HG03571 (cell line): ENCODE measurements around the gene SCNN1A.
"Not testable (repeated sequence)": the region's sequence is repeated elsewhere in the genome, so short reads cannot be mapped to it uniquely, and the experiment has no call there.

Experiments used
- ATAC-seq: cut with Tn5 transposase; IDR thresholded peaks from one replicate; pipeline ENCODE4 v1.9.1; 2021; ENCODE audit not compliant: unreplicated experiment

Gene SCNN1A

DNA sequence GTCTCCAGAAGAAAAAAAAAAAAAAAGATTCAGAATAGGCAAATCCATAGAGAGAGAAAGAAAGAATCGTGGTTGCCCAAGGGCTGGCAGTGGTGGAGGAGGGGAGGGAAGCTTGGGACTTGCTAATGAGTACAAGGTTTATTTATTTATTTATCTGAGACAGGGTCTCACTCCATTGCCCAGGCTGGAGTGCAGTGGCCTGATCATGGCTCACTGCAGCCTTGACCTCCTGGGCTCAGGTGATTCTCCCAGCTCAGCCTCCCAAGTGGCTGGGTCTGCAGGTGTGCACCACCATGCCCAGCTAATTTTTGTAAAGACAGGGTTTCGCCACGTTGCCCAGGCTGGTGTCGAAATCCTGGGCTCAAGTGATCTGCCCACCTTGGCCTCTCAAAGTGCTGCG, 23.7 kb downstream of the SCNN1A start:
- ATAC-seq = no peak

DNA sequence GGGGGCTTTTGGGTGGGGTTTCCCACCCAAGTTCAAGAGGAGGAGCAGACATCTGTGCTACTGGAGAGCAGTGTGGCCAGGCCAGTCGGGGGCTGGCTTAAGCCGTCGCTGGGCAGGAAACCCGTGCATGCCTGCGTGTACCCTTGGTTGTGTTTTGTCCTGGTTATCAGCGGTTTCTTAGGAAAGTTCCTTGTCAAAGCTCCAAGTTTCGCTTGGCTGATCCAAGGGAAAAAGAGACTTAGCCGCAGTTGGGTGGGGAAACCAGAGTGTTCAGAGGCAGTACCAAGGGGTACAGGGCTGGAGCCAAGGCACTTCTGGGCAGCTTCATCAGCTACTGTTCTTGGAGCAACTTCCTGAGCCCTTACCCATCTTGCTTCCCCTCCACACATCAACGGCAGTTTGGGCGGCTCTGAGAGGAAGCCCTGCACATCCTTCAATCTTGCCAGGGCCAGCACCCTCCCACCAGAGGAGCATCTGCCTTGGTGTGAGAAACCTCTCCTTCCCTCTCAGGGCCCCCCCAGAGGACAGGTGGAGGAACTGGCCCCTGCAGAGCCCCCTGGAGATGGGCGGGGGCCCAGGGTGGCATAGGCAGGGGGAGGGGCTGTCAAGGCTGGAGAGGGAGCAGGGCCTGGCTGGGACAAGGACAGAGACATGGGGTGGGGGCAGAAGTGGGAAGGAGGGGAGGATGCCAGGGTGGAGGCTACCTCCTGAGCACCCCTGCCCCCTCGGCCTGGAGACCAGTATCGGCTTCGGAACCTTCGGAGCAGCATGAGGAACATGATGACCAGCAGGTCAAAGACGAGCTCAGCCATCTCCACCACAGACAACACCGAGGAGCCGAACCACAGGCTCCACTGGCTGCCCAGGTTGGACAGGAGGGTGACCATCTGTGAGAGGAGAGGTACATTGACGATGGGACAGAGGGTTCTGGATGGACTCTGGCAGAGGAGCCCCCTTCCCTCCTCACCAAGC, 27.7 kb downstream of the SCNN1A start:
- no peak for ATAC-seq

DNA sequence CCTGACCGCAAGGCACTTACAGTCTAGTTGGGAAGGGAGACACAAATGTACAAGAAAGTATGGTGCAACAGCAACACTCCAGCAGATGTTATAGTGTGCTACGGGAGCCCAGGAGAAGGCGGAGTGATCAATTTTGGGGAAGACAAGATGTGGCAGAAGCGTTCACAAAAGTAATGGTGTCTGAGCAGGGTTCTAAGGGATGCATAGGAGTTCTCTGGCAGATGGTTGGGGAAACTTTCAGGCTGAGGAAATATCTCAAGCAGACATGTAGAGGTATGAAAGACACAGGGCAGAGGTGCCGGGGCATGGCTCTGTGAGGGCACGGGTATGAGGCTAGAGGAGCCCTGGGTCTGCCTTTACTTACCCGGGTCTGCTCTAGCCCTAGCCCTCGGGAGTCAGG, 28.4 kb downstream of the SCNN1A start:
- ATAC-seq = no peak

DNA sequence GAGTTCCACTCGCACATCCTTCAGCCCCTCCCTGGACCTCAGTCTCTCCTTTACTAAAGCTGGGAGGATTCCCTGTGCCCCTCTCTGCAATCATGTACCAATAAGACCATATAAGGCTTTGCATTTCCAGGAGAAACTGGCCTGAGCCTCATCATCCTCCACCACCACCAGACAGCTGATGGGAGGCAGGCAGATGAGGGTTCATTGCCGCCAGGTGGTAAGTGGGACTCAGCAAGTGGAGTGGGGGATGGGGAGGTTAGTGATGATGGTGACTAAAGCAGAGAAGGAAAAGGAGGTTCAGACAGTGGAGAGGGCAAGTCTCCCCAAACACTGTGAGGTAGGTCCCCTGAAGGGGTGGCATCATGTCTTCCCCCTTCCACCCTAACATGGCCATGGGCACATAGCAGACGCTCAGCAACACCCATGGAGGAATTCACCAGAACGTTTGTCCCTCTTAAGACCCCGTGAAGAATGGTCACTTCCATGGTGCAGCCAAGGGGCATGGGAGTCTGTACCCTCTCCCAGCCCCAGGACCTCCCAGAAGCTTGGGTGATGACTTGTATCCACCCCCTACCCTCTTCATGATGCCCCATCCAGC, 29.0 kb downstream of the SCNN1A start:
- ATAC-seq = no peak

DNA sequence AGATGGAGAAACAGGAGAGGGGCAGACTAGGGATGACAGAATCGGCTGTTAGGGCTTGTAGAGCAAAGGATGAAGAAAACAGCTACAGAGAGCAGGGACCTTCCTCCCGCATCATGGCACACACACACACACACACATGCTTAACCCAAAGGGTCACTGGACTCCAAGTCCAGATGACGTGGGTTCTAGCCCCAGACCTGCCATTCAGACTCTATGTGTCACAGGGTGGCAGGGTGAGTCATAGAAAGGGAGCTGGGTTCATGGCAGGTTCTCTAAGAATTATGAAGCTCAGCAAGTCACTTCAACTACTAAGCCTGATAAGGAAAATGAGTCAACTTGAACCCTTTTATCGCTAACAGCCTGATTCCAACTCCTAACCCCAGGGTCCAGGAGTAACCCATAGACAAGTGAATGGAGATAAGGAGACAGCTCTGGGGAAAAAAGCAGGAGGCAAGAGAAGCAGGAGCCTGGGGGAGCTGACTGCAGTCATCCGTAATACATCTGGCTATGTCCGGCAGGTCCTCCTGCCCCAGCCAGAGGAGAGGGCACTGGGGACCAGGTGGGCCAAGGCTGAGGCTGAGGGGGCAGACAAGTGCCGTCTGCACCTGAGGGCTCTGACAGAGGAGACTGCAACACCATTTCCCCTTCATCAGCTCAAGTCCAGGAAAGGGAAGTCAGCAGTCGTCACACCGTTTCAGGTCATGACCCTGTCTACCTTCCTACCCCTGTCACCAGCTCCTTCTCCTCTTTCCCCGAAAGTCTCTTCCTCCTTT, 29.9 kb downstream of the SCNN1A start:
- ATAC-seq = no peak

DNA sequence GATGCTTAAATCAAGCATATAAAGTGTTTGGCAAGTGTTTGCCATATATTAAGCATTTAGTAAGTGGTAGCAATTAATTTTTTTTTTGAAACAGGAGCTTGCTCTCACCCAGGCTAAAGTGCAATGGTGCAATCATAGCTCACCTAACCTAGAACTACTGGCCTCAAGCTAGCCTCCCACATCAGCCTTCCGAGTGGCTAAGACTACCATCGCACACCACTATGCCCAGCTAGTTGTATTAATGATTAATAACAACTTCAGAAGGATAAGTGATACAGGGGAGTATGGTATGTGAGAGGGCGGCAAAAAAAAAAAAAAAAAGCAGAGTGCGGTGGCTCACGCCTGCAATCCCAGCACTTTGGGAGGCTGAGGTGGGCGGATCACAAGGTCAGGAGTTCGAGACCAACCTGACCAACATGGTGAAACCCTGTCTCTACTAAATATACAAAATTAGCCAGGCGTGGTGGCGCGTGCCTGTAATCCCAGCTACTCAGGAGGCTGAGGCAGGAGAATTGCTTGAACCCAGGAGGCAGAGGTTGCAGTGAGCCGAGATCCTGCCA, 31.2 kb downstream of the SCNN1A start:
- ATAC-seq = not testable (repeated sequence)

DNA sequence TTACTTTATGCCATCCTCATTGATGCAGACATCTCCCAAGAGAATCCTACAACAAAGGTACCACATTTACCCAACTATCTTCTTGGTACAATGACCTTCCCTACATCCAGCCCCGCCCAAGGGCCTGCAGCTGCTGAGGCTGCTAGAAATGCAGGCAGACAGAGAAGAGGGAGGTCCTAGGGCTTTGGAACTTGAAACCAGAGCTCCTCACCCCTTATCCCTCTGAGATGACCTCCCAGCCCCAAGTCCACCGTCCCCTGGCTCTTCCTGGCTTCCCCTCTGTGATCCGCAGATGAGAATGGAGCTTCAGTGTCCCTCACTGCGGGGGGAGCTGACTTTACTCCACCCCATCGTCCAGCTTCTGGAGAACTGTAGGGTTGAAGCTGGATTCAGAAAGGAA, 31.8 kb downstream of the SCNN1A start:
- no peak for ATAC-seq

DNA sequence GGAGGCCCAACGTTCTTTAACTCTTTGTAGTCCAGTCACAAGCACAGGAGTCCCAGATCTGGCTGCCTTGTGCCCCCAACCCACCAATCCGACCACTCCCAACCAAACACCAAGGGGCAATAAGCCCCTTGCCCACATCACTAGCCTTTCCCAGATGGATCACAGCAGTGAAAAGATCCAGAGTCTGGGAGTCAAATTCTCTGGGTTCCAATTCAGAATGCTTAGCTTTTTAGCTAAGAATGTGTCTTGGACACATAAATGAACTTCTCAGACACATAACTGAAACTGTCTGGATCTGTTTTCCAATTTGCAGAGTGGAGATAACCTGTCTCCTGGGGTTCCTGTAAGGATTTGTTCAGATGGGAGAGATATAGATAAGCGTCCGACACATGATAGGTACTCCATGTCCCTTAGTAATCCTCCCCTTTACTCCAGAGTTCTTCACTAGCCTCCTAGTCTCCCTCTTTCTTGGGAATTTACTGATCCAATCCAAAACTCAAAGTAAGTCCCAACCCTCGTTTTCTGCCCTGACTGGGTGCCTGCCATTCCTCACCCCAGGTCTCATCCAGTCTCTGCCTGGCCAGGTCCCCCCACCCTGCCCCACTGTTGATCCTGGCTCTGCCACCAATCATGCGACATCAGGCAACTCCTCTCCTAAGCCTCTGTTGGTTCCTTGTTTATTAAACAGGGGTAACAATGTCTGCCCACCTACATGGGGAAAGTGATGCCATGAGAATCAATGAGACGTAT, 33.0 kb downstream of the SCNN1A start:
- no peak for ATAC-seq

DNA sequence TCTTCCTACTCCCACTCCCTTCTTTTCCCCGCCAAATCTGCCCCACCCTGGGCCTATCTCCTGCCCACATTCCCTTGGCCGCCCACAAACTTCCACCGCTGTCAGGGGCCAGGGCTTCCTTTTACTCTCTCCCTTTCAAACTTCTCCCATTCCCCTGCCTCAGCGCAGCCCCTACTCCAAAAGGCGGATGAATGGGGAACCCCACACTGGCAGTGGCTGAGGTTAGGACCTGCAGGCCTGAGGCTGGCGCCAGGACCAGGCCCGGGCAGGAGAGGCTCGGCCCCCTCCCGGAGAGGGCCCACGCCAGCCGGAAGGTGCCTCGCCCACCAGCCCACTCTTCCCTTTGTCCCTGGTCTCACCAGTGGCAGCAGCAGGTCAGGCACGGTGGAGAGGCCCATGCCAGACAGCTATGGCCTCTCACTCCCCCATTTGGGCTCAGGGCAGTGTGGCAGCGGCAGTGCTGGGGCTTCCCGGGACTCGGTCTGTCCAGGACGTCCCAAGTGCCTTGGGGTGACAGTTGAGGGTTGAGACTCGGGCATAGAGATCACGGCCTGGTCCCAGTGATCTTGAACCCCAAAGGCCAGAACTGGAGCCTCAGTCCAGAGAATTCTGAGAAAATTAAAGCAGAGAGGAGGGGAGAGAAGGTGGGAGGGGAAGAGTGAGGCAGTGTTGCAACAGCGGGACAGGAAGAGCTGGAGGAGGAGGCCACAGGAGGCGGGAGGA, 33.8 kb downstream of the SCNN1A start, which contains the start of gene TNFRSF1A:
TSS of gene TNFRSF1A (minus strand) at position 660 of the 723 bp plus-strand sequence. CDS start at position 398, 262 bp downstream.
- ATAC-seq = no peak

DNA sequence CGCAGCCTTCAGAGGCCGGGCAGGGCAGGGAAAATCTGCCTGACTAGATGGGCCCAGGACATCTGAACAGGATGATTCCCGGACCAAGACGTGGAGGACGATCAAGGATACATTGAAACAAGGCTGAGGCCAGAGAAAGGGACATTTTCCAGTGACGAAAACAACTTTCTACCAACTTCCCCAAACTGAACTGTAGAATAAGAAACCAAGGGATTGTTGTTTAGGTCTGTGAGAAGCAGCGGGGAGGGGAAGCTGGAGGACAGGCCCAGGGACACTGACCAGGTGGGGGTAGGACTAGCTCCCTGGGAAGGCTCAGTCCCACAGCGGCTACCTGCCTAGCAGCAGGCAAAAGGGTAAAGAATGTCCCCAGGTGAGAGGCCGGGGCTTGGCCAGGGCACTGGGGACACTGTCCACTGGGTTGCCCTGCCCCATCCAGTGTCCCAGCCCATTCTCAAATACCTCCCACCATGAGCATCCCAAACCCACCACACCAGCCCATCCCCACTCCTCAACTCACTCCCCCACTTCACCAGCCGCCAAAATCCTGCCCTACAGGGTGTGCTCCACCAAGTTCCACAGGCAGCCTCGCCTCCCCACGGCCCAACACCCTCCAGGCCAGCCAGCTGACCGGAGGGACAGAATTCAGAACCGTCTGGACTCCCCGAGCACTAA, 34.5 kb downstream of the SCNN1A start:
- no peak for ATAC-seq

DNA sequence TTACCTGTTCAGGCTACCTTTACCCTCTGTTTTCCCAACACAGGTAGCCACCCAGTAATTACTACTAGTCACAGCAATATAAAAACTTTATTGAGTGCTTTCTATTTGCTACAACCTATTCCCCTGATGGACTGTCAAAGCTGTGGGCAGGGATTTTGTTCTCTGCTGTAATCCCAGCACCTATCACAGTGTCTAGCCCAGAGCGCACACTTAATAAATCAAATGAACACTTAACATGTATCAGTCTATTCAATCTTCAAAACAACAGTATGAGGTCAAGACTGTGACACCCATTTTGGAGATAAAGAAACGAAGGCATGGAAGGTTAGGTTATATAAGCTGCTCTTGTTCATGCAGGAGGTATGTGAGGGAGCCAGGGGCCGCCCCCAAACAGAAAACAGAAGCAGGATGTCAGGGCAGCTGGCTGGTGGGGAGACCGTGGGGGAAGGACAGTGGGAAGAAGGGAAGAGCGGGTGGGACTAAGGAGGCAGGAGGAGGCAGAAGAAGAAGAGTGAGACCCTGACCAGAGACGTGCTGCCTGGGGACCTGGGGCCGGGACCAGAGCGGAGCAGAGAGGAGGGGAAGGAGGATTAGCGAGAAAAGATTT, 35.2 kb downstream of the SCNN1A start:
- no peak for ATAC-seq

DNA sequence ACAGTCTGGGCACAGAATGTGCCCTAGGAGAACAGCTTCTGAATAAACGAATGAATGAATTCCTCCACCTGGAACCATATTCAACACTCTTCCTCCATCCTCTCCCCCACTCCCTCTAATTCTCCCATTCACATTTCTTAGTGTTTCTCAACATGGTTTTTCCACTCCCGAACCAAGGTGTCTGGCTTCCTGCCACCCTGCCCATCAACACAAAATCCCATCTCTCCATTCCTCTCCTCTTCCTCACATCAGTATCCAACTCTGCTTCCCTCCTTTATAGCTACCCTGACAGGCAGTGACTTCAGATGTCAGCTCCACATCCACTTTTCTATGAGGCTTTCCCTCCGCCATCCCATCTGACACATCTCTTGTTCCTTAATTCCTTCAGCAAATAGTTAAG, 36.4 kb downstream of the SCNN1A start:
- ATAC-seq = no peak

DNA sequence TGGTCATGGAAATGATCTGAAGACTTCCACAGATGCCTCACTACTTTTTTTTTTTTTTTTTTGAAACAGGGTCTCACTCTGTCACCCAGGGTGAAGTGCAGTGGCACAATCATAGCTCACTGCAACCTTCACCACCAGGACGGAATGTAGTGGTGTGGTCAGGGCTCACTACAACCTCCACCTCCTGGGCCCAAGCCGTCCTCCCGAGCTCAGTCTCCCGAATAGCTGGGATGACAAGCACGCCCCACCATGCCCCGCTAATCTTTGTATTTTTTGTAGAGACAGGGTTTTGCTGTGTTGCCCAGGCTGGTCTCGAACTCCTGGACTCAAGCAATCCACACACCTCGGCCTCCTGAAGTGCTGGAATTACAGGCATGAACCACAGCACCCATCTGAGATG, 36.8 kb downstream of the SCNN1A start:
- ATAC-seq = not testable (repeated sequence)

DNA sequence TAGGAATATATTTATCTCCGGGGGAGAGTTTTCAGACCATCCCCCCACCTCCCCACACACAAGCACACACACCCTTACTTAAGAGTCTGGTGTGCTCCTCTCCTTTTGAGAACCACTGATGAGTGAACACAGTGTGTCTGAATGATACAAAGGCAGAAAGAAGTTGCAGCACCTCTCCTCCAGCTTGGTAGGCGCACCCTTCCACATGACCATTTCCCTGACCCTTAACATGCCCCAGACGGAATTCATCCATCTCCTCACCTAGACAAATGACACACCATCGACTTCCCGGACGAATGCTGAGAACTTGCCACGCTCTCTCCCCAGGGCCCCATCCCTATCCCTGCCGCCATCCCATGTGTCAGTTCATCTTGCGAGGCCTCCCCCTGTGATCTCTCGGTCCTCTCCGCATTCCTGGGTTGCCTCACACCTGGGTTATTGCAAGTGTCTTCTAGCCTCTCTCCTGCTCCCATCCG, 37.4 kb downstream of the SCNN1A start:
- no peak for ATAC-seq

DNA sequence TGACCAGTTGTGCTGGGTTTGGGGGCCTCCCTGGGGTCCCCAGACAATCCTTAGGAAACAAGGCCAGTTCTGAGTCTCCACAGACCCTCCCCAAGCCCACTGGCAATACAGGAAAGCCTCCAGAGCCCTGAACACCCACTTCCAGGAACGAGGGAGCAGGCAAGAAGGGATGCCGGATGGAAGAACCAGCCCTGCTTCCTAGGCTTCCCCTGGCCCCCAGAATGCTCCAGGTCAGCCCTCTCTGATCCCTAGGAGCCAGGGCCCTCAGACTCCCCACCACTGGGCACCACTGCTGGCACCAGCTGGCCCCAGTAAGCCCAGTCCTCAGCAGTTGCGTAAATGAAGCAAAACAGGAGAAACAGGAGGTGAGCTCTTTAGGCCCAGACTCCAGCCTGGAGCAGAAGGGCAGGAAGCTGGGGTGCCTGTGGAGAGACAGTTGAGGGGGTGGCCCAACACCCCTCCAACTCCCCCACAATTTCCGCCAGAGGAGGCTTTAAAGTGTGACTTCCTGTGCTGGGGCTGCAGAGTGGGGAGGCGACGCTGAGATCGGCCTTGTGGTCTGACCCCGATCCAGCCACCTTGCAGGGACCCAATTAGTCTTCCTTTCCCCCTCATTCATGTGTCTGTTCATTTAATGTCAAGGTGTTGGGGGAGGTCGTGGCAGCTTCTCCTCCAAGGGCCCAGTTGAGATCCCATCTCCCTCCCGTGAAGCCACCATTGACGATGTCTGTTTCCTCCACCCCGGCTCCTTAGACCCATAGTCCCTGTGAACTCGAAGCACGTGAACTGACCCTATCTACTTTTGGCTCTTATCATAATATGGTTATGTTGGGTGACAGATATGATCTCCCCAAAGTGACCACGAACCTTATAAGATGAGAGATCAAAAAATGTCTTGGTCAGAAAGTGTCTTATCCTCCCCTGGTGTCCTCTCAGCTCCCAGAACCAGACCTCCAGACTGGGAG, 38.2 kb downstream of the SCNN1A start:
- no peak for ATAC-seq

DNA sequence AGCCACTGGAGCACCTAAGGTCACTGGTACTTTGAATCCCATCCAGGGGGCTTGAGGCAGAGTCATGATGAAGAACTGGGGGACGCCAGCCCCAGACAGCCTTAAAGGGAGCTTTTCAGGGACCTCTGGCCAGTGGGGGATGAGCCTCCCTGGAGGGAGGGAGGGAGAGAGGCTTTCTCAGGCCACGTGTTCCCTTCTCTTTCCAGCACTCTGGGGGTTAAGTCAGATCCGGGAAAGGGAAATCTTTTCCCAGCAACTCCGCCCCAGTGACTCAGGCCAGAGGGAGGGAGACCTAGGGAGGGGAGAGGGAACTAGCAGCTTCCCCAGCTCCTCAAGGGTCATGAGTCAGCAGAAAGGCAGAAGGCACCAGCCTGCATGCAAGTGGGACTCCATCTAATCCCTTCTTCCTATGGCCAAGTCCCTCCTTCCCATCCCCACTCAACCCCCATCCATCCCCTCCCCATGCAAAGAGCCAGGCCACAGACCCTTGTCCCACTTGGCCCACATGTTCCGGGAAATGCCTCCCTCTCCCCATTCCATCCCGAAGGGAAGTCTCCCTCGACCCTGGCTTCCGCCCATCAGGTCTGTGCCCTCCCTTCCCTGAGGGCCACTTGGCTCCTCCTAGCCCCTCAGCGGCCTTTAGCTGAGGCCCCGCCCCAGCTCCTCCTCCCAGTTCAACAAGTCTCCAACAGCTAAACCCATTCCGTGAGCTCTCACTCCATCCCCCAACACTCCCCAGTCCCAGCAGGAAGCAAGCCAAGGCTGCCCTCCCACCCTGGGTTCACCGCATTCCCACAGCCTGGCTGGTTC, 39.1 kb downstream of the SCNN1A start:
- ATAC-seq = no peak
